Lung microvascular endothelial cell (primary cell): ENCODE data around the gene IWS1. TPM values are rescaled to one million over a fixed set of nuclear protein-coding genes. Genes with fewer than 3 reads are reported as not detected.
"Not testable (repeated sequence)": the region's sequence is repeated elsewhere in the genome, so short reads cannot be mapped to it uniquely, and the experiment has no call there.

Experiments
- DNase-seq, 2 donors: peaks; one replicate each; pipeline versions ENCODE4 v3.0.0 to v3.0.0-alpha.2; 2010; ENCODE audit warnings: low read depth in 2 of 2
- total RNA-seq: library from RNA; depleted of rRNA; stranded (reverse); fragments of >200 nt; gene quantifications from 2 replicates; pipeline ENCODE4 v1.2.1, GENCODE V29; 2014

Gene IWS1
- total RNA-seq, 1 donor from 2014 or later, result 32.1 TPM

DNA sequence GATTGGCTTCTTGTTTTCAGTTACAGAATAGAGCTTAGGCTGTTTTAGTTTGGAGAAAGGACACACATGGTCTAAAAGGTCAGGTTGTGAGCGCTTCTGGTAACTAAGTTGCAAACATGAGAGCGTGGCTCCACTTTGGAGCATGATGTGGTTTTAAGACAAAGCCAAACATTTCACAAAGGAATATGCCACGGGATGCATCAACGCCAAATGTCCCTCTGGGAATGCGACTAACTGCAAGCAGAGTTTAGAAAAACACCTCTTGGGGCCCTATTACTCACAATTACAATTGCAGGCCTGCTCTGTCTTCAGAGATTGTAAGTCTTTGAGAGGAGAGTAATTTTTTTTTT lies 34.6 kb upstream of the IWS1 start:
- no peak for DNase-seq

DNA sequence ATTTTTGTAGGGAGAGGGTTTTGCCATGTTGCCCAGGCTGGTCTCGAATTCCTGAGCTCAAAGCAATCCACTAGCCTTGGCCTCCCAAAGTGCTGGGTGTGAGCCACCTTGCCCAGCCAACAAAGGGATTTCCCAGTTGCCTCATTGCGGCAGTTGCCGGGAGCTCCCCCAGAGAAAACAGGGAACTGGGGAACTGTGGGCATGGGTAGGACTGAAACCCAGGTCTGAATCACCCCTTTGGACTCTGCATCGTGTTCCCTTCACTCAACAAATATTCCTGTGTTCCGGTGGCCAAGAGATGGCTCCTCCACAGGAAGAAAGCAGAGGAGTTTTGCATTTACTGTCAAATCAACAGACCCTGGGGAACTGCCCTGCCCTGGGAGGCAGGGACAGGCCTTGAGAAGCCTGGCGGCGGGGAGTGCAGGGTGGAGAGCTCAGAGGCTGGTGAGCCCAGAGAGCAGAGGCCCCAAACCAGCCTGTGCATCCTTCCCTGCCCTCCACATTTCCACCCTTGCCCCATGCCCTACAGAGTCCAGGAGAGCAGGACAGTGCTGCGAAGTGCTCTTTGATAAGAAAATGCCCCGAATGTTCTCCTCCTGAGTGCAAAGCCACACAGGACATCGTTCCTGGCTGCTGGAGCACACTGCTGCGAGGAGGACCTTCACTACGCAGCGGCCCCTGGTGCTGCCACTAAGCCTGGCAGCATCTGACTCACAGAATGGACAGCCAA lies 34.1 kb upstream of the IWS1 start:
- DNase-seq, result no peak

DNA sequence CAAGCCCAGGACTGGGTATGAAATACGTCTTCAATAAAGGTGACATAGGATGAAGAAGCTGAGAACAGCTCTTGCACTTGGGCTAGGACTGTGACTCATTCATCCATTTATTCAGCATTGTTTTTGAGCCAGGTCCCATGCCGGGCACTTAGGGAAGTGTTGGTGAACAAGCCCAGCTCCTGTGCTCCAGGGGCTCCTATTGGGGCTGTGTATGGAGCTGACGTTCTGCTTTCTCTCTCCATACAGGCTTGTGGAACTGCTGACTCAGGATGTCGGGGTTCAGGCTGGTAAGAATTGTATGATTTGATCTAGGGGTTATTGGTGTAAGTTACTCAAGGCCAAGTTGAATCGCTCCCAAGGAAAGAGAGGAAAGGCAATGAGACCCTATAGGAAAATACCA lies 33.2 kb upstream of the IWS1 start:
- DNase-seq, result no peak

DNA sequence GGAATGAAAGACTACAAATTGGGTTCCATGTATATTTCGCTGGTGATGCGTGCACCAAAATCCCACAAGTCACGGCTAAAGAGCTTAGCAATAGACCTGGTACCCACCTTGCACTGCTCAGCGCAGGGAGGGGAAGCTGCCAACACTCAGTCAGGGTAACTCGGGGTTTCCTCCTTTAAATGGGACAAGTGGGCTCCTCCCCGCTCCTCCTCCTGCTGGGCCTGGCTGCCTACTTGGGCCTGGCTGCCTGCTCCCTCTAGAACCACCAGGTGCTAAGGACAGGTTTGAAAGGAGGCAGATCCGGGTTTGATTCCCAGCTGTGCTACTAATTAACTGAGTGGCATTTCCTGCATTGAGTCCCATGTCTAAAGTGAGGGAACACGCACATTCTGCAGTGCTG lies 32.6 kb upstream of the IWS1 start:
- no peak for DNase-seq

DNA sequence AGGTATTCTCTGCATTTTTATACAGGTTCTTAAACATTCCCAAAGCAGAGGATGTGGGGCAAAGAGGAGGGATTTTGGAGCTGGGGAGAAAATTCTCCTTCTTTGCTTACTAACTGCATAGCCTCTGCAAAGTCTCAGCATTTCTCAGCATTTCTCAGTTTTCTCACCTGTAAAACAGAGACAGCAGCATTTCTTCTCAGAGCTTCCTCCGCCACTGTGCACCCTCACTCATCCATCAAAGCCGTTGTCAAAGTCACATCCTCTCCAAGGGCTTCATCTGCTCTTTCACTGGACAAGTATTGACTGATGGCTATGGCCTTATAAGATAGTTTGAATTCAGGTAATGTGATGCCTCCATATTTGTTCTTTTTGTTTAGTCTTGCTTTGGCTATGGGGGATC lies 26.6 kb upstream of the IWS1 start:
- no peak for DNase-seq

DNA sequence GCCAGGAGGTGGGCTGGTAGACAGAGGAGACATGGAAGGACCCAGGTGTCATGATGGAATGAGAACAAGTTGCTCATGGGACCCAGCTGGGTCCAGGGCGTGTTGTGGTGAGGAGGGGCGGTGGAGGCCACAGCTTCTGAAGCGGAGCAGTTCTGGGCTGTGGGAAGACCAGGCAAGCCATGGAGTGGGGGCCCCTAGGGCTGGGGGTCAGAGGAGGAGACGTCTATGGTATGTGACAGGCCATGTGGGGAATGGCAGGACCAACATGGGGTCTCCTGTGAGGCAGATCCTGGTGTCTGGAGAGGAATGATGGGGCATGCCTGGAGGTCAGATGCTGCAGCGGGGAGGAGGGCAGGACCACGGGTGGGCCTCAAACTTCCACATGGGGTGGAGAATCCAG lies 26.0 kb upstream of the IWS1 start:
- no peak for DNase-seq

DNA sequence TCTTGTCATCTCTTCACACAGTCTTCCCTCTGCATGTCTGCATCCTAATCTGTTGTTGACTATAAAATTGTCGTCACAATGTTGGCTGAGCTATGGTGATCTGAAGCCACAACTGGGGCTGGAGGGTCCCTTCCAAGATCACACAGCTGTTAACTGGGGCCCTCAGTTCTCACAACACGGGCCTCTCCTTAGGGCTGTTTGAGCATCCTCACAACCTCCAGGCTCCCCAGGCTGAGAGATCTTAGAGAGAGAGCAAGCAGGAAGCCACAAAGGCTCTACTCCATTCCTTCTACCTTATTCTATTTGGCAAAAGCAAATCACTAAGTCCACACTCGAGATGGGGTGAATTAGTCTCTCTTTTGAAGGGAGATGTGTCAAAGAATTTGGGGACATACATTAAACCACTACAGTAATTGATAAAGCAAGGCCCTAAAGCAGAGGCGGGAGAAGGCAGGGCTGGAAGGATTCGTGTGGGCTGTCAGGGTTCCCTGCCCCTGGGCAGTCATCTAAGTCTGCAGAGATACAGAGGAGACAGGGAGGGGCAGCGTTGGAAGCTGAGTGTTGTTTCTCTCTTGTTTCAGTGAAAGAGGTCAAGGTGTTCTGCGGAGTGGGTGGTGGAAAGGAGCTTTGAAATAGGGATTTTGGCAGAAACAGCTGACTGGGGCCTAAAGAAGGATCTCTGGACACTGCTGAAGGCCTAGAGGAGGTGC lies 25.1 kb upstream of the IWS1 start:
- no peak for DNase-seq

DNA sequence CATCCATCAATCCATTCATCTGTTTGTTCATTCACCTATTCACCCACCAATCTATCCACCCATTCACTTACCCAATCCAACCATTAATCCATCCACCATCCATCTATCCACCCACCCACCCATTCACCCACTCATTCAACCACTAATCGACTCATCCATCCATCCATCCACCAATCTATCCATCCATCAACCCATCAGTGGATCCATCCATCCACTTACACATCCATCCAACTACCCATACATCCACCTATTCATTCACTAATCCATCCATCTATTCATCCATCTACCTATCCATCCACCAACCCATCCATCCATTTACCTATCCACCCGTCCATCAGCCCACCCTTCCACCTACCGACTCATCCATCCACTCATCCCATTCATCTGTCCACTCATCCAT lies 20.5 kb upstream of the IWS1 start:
- no peak for DNase-seq

DNA sequence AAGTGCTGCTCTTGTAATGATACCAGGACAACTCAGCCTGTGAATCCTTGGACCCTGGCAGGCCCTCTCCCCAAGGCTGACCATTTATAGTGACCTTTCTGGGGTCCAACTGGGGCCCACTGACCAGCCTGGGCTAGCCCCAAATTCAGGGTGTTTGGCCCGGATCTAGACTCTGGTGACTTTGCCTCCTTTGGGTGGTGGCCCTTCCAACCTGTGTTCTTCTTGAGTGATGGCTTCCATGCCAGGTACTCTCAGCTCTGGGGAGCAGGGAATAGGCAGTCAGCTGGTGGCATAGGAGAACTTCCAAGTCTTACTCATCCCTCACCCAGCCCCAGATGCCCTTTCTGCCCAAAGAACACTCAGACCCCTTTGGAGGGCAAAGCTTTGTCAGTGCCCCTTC lies 19.5 kb upstream of the IWS1 start:
- no peak for DNase-seq

DNA sequence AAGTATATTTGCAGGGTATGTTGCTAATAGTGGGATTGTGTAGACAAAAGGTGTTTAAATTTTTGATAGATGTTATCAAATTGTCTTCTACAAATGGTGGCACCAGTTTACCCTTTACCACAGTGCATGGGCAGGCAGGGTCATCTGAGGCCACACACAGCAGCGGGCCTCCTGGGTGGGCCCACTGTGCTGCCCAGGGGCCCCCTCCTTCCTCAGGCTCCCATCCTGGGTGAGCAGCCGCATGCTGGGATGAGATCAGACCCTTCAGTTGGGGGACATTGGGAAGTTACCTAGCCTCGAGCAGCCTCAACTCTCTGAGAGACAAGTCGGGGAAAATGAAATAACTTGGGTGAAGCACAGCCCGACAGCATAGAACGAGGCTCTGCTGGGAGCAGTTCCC lies 18.9 kb upstream of the IWS1 start:
- no peak for DNase-seq

DNA sequence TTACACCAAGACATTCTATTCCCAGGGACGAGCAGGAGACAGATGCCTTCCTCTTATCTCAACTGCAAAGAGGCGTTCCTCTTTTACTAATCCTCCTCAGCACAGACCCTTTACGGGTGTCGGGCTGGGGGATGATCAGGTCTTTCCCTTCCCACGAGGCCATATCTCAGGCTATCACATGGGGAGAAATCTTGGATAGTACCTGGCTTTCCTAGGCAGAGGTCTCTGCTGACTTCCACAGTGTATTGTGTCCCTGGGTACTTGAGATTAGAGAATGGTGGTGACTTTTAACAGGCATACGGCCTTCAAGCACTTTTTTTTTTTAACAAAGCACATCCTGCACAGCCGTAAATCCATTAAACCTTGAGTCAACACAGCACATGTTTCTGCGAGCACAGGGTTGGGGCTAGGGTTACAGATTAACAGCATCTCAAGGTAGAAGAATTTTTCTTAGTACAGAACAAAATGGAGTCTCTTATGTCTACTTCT lies 16.8 kb upstream of the IWS1 start:
- DNase-seq, result not testable (repeated sequence)

DNA sequence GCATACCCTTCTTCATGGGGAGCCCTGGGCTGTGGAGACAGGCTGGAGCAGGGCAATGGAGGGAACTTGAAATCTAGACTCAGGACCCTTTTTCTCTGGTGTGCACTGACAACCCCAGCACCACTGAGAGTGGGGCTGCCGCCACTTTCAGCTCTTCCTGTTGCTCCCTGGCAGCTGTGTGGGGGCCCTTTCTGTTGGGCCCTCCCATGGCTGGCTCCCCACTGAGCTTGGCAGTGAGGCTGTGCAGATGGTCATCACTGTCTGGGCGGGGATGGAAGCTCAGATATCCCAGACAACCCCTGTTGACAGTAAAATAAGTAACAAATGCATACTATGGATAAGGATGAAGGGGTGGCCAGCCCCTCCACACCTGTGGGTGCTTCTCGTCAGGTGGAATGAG lies 15.9 kb upstream of the IWS1 start:
- DNase-seq, result no peak

DNA sequence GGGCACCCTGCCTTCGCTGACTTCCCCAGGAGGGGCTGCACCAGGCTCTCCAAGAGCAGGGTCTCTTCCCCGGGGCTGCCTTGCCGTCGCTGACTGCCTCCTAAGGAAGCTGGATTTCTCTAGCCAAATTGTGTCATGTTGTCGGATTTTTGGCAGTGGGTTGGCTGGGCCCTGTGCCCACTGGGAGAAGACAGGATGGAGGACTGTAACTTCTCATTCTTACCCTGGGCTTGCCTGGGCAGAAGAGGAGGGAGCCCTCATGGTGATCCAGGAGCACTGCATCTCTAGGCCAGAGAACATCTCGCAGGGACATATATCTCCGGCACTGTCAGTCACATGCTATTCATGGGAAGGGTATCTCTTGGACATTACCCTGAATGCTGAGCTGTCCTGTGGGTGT lies 15.5 kb upstream of the IWS1 start:
- no peak for DNase-seq

DNA sequence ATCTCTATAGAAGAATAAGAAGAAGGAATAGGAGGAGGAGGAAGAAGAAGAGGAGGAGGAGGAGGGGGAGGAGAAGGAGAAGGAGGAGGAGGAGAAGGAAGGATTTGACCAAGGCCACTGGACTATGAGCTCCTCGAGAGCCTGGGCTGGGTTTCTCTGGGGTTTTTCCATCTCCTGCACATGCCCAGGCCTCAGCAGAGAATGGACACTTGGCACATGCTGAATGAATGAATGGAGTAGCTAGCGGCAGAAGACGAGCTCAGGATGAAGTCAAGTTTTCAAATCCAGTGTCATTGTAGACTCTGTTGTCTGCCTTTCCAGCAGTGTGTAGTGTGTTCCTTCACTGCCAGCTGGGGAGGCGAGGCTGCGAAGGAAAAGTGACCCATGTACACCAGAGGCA lies 11.4 kb upstream of the IWS1 start:
- no peak for DNase-seq

DNA sequence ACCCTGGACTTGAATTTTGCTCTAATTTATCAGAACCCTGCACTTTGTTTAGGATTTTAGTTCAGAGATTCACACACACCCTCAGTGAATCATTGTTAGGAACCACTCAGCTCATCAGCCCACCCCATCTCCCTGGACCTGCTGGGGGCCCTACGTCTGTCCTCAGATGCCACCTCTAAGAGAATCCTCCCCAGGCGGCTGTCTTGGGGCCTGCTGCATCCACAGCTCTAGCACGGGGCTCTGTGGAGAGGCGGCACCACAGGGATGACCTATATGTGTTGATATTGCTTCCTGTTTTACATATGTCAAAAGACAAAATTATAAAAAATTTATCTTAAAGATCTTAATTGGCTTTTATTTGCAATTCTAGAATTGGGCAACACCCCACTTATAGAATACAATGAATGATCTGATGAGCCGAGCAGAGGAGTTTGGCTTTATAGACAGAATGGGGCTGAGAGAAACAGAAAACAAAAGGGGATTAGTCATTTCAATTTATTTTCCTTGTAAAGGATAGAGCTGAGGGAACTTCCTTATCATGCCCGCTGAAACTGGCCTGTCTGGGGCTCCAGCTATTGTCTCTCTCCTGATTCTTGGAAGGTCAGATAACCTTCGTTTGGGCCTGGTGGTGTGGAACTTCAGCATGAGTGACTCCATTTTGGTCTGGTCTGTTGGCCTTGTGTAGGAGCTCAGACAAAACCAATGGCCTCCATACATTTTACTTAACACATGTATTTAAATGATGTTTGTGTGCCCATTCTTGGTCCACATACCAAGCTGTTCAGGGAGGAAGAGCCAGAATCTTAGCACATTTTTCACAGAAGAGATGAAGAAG lies 10.6 kb upstream of the IWS1 start:
- DNase-seq, result peak in 1 of 2 donors; percentile 14

DNA sequence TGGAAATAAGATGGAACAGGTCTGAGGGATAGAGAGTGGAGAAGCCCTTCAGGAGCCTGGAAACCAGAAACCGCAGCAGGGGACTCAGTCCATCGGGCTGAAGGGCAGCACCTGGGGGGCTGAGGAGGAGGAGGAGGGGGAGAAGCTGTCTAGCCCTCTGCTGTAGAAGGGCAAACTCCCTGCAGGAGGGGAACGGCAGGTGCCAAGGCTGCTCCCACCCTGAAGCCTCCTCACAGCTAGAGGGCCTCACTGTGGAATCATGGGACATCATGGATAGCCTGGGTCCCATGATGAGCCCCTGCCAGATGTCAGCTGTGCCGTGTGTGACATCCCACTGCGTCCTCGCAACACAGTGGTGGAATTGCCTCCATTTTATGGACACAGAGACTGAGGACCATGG lies 9.6 kb upstream of the IWS1 start:
- DNase-seq, result no peak

DNA sequence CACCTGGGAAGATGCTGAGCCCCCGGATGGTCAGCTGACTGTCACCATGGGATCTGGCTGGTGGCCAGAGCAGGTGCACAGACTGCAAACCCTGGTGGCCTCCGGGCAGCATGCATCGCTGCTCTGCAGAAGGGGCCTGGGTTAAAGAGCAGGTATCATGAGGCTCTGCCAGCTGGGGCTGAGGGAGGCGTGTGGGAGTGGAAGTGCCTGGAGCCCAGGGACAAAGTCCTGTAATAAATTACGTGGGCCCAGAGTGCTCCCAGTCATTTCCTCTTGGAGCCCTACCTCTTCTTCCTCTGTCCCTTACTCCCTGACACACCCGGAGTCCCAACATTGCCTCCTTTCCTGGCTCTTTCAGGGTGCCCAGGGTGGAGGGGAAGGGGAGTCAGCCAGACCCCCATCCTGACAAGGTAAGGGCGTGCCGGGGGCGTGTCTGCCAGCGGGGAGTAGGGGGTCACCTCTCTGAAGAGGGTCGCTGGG lies 9.2 kb upstream of the IWS1 start, which contains the start of gene MYO7B:
Gene MYO7B, plus strand, starts transcription at position 262 of the 480 bp plus-strand sequence. CDS start 24,040 bp downstream, outside the sequence.
- no peak for DNase-seq

DNA sequence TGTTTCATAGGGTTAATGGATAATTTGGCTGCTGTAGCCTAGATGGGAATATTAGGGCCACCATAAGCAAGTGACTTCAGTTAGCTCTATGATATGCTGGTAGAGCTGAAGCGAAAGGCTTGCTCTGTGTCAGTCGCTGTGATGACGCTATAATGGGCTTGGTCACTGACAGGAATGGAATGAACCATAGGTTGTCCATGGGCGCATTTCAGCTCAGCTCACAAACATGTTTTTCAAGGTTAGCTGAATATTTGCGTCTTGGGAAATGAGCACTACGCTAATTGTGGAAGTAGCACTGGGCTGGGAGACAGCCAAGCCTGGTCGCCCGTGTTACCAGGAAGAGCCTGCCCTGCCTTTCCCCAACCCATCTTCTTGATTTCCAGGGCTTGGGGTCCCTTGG lies 6.0 kb upstream of the IWS1 start:
- DNase-seq, result no peak

DNA sequence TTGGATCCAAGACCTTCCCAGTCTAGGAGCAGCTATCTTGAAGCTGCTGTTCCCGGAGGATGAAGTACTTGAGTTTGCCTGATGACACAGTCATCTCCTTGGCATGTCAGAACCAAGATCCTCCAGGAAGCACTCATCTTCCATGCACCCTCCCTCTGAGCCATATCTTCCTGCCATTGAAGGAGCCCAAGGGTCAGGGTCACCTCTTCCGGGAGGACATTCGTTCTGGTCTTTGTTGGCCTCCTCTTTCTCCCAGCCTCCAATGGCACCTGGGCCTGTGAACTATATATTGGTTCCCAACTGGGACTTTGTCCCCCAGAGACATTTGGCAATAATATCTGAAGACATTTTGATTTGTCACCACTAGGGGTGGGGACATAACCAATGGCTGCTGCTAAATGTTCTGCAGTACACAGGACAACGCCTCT lies 4.9 kb upstream of the IWS1 start:
- peak in 1 of 2 donors; percentile 30 for DNase-seq

DNA sequence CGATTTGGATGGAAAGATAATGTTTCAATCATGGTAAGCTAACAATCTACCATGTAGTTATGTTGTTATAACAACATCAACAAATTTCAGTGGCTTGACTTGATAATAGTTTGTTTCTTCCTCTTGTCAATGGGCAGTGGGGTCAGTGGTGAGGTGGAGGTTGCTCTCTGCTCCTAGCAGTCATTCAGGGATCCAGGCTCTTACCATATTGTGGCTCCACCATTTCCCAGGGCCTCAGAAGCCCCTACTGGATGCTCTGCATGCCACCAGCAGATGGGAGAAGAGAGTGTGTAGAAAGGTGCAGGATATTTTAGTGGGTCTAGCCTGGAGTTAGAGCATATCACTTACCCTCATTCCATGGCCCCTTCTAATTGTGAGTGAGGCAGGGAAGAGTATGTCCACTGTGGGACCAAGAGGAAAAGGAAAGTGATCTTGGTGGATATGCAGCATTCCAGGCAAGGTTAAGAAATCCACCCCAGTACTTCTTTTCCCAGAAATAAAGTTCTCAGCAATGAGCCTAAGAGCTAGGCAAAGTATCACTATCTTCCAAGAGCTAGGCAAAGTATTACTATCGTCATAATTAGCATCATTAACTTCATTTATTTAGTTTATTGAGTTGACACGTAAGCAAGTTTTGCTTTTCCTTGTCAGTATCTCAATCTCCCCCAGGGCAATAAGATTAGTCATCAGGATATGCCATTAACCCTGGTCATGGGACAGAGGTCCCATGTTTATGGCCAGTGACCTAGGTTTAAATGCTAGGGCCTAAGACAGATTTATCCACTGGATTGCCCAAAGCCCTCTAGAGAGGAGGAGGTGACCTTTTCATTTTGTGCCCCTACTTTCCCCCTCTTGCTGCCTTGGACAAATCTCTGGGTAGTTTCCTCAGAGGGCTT lies 4.2 kb upstream of the IWS1 start:
- peak in 1 of 2 donors; percentile 32 for DNase-seq

DNA sequence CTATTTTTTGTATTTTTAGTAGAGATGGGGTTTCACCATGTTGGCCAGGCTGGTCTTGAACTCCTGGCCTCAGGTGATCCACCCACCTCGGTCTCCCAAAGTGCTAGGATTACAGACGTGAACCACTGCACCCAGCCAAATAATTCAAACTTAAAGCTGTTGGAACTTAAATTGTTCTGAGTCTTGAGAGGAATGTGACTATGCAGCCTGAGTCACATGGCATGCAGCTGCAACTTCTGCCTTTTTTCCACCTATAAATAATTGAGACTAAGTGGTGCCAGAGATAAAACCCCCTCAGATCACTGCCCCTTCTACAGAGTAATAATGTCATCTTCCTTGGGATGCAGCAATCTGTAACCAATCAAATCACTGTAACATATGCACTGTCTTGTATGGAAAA lies 3.1 kb upstream of the IWS1 start:
- DNase-seq, result not testable (repeated sequence)
